GM19467 (cell line): Measurements from ENCODE around the gene KCNQ1.

Experiments
- ATAC-seq: cut with Tn5 transposase; IDR thresholded peaks from one replicate; pipeline ENCODE4 v1.9.1; 2021; ENCODE audit warnings: mild to moderate bottlenecking, moderate library complexity; ENCODE audit not compliant: unreplicated experiment

Gene KCNQ1

DNA sequence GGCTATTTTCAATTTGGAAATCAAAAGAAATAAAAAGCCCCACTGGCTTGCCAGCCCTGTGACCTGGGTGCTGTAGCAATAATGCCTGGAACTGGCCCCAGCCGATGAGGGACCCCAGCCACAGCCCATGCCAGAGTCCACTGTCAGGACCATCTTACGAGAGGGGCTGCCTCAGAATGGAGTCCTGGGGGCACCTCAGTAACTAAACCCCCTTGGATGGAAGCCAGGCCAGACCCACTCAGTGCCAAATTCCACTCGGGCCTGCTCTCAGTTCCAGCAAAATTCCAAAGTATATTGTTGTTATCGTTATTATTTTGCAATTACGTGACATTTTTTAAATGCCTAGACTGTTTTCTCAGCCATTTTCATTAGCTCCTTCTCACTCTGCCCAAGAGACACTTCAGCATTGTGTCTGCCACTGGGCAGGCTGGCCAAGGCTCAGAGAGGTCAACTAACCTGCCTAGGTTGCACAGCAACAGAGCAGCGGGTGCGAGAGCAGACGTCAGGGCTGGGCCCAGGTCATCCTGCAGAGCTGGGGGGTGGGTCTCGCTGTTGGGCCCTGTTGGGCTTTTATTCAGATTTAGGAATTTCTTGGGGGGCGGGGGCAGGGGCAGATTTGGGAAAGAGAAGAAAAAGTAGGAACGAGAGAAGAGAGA lies 421.2 kb downstream of the KCNQ1 start:
- ATAC-seq, result no peak

DNA sequence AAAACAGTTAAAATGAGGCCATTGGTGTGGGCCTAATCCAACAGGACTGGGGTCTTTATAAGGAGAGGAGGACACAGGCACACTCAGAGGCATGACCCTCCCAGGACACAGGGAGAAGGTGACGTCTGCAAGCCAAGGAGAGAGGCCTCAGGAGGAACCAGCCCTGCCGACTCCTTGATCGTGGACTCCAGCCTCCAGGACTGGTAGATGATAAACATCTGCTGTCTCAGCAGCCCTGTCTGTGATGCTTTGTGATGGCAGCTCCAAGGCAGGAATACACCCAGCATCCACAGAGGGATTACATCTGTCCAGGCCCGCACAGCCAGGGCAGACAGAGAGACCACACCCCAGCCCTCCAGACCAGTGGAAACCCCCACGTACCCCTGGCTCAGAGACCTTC lies 422.3 kb downstream of the KCNQ1 start:
- ATAC-seq, result no peak

DNA sequence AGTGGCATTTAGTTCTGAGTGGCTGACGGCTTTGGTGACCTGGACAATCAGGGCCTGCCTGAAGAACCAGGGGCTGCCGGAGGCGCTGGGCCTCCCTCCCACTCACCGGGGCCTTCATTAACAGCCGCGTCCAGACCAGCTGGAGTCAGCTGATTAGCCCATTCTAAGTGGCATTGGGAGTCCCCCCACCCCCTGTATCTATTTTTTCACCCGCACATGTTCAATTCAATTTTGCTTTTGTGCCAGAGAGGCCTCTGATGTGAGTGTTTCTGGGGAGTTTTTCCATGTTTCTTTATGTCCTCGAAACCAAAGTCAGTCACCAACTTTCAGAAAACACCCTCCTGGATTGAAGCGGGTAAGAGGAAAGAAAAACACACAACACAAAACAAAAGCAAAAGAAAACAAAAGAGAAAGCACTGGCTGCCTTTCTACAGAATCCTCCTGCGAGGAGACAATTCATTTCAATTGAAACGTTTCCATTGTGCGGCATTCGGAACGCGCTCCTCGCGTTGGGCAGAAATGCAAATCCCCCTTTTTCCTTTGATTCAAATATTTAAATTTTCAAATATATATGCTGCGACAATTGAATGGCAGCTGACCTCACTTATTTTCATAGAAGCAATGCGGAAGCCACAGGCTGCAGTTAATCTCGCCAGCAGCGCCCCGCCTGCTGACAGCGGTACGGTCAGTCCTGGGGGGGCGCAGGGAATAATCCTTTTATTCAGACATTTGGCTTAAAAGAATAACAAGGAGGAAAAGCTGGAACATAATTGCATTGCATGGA lies 423.1 kb downstream of the KCNQ1 start:
- no peak for ATAC-seq

- ATAC-seq, result no peak
These were observed 423.8 kb downstream of the KCNQ1 start for GRCh38 chr11:2868506-2869133.

- no peak for ATAC-seq
These were observed 424.3 kb downstream of the KCNQ1 start for GRCh38 chr11:2869134-2869526.

GRCh38 chr11:2869561-2870427 lies 425.0 kb downstream of the KCNQ1 start:
- no peak for ATAC-seq

DNA sequence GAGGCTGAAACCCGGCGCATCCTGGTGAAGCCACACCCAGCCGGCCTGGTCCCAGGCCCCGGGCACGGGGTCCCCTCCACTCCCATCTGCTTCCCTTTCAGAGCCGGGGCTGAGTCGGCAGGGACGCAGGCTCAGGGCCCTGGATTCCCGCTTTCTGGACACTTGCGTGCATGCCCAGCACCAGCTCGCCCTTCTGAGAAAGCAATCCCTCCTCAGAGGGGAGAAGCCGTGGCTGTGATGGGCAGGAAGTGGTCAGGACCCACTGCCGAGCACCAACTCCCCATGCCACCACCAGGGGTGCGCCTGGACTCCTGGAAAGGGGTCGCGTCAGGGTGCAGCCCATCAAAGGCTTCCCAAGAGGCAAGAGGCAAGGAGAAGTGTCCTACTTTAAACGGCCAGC lies 425.7 kb downstream of the KCNQ1 start:
- no peak for ATAC-seq

DNA sequence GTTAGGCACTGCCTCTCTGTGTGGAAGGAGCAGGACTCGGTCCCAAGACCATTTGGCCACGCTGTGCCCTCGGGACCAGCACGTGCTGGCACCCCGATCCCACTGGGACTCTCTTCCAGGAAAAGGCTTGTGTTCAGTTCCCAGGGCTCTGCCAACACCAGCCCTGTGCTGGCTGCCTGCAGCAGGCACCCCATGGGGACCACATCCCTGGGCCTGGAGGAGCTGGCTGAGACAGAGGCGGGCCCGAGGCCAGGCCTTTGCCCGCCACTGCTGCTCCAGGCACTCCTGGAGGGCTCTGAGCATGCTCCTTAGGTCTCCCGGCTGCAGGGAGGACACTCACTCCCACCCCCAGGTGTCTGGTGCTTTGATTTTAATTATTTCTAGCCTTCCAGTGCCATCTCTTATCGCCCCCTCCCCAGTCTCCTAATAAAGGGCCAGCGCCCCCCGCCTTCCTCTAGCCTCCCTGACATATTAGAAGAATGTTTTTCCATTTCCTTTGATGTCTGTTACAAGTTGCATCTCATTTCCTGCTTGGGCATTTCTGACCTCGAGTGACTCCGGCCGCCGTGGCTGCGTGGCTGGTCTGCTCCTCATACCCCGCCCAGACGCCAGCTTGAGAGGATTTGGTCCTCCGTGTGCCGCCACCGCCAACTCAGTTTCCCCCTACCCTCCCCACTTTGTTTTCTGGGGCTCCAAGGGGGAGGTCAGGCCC lies 426.3 kb downstream of the KCNQ1 start:
- ATAC-seq, result no peak

GRCh38 chr11:2874963-2875362 lies 430.2 kb downstream of the KCNQ1 start:
- ATAC-seq, result no peak

- ATAC-seq, result no peak
These were observed 432.7 kb downstream of the KCNQ1 start for GRCh38 chr11:2877474-2877873.

DNA sequence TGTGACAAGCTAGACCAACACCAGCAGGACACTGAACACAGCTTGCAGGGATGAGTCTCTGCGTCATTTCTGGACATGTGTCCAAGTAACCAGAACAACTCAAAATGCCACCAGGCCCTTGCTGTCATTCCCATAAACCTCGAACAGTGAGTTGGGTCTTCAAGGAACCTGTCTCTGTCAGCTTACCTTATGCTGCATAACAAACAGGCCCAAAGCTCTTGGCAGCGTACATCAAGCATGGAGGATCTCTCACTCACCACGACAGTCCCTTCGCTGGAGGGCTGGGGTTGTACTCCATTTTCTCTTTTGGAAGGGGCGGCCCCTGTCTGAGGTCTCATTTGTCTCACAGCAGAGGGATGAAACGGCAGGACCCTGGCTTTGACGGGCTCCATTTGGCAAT lies 434.0 kb downstream of the KCNQ1 start:
- ATAC-seq, result no peak

DNA sequence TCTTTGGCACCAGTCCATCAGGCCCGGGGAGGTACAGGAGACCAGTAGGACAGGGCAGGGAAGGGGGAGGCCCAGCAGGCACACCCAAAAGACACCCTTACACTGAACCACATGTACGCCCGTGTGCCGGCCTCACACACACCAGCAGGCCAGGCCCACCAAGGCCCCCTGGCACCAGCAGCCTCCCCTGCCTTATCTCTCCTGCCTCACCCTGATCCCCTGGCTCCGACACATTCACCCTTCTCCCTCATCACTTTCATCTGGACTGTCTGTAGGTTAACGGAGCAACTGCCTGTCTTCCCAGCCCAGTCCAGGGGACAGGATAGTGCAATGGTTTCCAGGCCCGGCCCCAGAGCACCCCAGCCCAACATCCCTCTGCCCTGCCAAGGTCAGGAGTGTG lies 435.8 kb downstream of the KCNQ1 start:
- no peak for ATAC-seq

DNA sequence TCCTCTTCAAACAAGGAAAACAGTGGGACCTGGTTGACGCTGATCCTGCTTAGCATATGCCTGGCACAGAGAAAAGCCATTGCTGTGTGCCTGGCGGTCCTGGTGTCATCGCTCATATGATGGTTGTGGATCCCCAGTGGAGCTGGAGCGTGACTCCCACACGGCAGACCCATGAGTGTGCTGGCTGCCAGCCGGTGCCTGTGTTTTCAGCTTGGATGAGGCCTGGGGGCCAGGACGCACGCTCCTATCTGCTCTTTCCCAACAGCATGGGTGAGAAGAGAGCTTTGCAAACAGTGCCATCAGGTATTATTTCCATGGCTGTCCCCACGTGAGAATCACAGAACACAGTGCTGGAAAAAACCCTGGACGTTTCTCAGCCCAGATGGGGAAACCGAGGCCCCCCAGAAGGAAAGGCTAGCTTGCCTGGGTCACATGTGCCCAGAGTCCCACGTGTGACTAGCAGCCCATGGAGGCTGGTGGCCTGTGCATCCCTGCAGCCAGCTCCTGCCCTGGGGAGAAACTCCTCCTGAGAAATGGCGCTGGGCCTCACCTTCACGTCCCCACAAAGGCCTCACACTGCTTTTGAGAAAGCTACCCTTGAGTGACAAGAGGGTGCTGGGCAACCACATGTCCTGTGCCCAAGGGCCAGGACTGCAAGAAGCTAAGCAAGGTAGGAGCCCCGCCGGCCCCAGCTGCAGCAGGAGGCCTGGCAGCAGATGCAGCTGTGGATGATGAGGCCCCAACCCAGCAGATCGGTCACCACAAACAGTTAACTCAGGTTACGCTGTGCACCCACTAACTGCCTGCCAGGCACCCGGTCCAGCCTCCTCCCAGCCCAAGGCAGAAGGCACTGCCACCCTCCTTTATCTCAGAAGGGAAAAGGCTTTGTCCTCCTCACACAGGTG lies 436.5 kb downstream of the KCNQ1 start:
- no peak for ATAC-seq

DNA sequence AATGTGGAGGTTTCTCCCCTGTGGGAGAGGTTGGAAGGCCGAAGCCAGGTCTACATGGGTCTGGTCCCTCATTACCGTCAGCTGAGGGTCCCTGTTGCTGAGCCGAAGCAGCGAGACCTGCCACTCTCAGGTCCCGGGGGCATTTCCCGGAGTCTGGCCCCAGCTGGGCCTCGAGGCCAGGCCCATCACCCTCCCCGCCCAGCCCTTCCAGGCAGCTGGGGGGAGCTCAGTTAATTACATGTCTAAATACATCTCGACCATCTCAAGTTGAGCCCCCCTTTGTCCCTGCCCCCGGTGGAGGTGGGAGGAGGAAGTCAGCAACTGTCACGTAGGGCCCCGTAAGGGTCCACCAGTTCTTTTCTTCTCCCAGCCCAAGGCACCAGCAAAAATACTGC lies 437.2 kb downstream of the KCNQ1 start:
- no peak for ATAC-seq

GRCh38 chr11:2882396-2883110 lies 437.7 kb downstream of the KCNQ1 start:
- ATAC-seq, result no peak

GRCh38 chr11:2883640-2883978 lies 438.8 kb downstream of the KCNQ1 start:
- no peak for ATAC-seq

DNA sequence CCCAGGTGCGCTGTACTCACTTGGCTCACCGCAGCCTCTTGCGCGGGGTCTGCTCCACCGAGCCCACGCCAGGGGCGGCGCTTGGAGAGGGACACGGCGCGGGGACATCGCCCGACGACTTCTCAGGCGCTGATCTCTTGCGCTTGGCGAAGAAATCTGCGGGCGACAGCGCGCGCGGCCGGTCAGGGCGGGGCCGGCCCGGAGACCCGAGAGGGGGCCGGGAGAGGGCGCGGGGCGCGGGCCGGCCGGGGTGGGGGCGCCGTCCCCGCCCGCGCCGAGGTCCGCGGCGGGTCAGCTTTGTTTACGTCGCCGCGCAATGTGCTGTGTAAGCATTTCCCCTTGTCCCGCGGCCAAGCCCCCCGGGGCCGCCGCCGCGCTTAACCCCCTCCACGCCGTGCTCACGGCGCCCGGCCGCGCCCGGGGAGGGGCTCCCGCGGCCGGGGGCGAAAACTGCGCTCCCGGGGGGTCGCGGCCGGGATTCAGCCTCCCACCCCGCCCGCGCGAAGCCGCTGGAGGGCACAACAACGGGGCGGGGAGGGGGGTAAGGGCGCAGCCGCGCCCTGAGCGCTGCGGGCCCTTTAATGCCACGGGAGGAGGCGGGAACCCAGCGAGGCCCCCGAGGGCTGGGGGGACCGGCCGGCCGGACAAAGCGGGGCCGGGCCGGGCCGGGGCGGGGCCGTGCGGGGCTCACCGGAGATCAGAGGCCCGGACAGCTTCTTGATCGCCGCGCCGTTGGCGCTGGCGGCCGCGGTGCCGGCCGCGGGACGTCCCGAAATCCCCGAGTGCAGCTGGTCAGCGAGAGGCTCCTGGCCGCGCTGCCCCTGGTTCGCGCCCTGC lies 439.4 kb downstream of the KCNQ1 start:
- no peak for ATAC-seq

- ATAC-seq, result no peak
These were observed 440.3 kb downstream of the KCNQ1 start for GRCh38 chr11:2885017-2885677.
